H1 (cell line): ENCODE measurements around the gene DENND4A. TPM values are rescaled to one million over a fixed set of nuclear protein-coding genes. Genes with fewer than 3 reads are reported as not detected.

Source experiments
- CTCF ChIA-PET: fragments of 300-600 bp; sonication (Branson Sonifier 250); formaldehyde crosslinking; loops from one replicate; lab custom pipeline; 2021; ENCODE audit not compliant: partially characterized antibody; lab: Charles Lee
- POLR2A ChIA-PET: fragments of 300-600 bp; sonication (Branson Sonifier 250); formaldehyde crosslinking; loops from one replicate; lab custom pipeline; 2021; ENCODE audit warnings: inconsistent platforms; ENCODE audit not compliant: partially characterized antibody; lab: Charles Lee
- DNase-seq, 2 experiments: peaks; one replicate each; pipeline versions ENCODE4 v3.0.0 to v3.0.0-alpha.2; 2010 to 2022; ENCODE audit warnings: low spot score in 2 of 2, low read depth in 1 of 2, mixed read lengths in 1 of 2
- FAIRE-seq: peaks from 2 replicates; lab custom pipeline; 2011; peaks lifted over from hg19 to GRCh38; lab: Jason Lieb, UNC
- H2AFZ ChIP-seq: 2 replicates; pipeline ENCODE4 v1.8.1; 2012; ENCODE audit warnings: low read length, inconsistent platforms
- H2AK5ac ChIP-seq: 2 replicates; pipeline ENCODE4 v1.6.1; 2013; ENCODE audit warnings: low read depth, low read length
- H2BK120ac ChIP-seq: replicated peaks from 2 replicates; pipeline ENCODE3; 2013; ENCODE audit warnings: low read depth, low read length, inconsistent platforms
- H2BK12ac ChIP-seq: 2 replicates; pipeline ENCODE4 v1.6.1; 2013; ENCODE audit warnings: low read depth, low read length
- H2BK15ac ChIP-seq: 2 replicates; pipeline ENCODE4 v1.6.1; 2013; ENCODE audit warnings: low read length
- H2BK20ac ChIP-seq: 2 replicates; pipeline ENCODE4 v1.6.1; 2013; ENCODE audit warnings: low read length
- H2BK5ac ChIP-seq: 2 replicates; pipeline ENCODE4 v1.6.1; 2013; ENCODE audit warnings: low read depth, low read length
- H3K14ac ChIP-seq: 2 replicates; pipeline ENCODE4 v1.6.1; 2013; ENCODE audit warnings: inconsistent platforms; ENCODE audit not compliant: insufficient read length
- H3K18ac ChIP-seq: 2 replicates; pipeline ENCODE4 v1.6.1; 2013; ENCODE audit warnings: low read length; ENCODE audit errors: extremely low read depth
- H3K23ac ChIP-seq: 2 replicates; pipeline ENCODE4 v1.6.1; 2013; ENCODE audit warnings: inconsistent platforms; ENCODE audit not compliant: insufficient read length
- H3K23me2 ChIP-seq: 2 replicates; pipeline ENCODE4 v1.6.1; 2013; ENCODE audit warnings: low read depth, low read length
- H3K27ac ChIP-seq: 2 replicates; pipeline ENCODE4 v1.6.1; 2011; ENCODE audit warnings: low read depth, low read length, inconsistent platforms
- H3K27me3 ChIP-seq, 4 experiments: replicated peaks in 1 of 4; 1 replicate in 1 of 4; 2 replicates in 3 of 4; pipeline versions ENCODE4 v1.6.1 to v1.8.1; 2011 to 2013; ENCODE audit warnings: low read length in 3 of 4, mild to moderate bottlenecking in 3 of 4, inconsistent platforms in 2 of 4, mixed read lengths in 2 of 4, moderate library complexity in 1 of 4; ENCODE audit not compliant: control insufficient read depth in 3 of 4, insufficient read depth in 3 of 4; ENCODE audit errors: extremely low read depth in 1 of 4
- H3K36me3 ChIP-seq, 4 experiments: 2 replicates each; pipeline versions ENCODE4 v1.6.1 to v1.8.1; 2011 to 2013; ENCODE audit warnings: mild to moderate bottlenecking in 4 of 4, low read length in 3 of 4, moderate library complexity in 2 of 4, control low read depth in 1 of 4, inconsistent platforms in 1 of 4; ENCODE audit not compliant: insufficient read depth in 4 of 4, control insufficient read depth in 2 of 4
- H3K4ac ChIP-seq: replicated peaks from 2 replicates; pipeline ENCODE3; 2013; ENCODE audit warnings: low read length, low read depth, mixed read lengths, inconsistent platforms; ENCODE audit not compliant: insufficient read length
- H3K4me1 ChIP-seq, 4 experiments: replicated peaks in 1 of 4; 1 replicate in 1 of 4; 2 replicates in 3 of 4; pipeline versions ENCODE4 v1.6.1 to v1.8.1; 2011 to 2013; ENCODE audit warnings: low read length in 3 of 4, inconsistent platforms in 2 of 4, mixed read lengths in 1 of 4; ENCODE audit not compliant: insufficient read depth in 4 of 4, control insufficient read depth in 3 of 4
- H3K4me2 ChIP-seq, 2 experiments: 2 replicates each; pipeline versions ENCODE4 v1.6.1 to v1.8.1; 2011 to 2013; ENCODE audit warnings: low read depth in 2 of 2, low read length in 2 of 2, control low read depth in 1 of 2, inconsistent platforms in 1 of 2, mild to moderate bottlenecking in 1 of 2; ENCODE audit not compliant: insufficient read depth in 1 of 2
- H3K4me3 ChIP-seq, 4 experiments: fragments of 200-600, 300-600 bp in 1 of 4; sonication (generic), shearing (Covaris generic), sonication (Bioruptor Twin) in 1 of 4; 2 replicates each; pipeline versions ENCODE4 v1.5.1 to v1.8.1; 2011 to 2016; ENCODE audit warnings: low read length in 4 of 4, low read depth in 3 of 4, control low read depth in 2 of 4, inconsistent platforms in 2 of 4, mild to moderate bottlenecking in 2 of 4, mixed read lengths in 1 of 4, moderate library complexity in 1 of 4; ENCODE audit not compliant: insufficient read depth in 2 of 4; ENCODE audit errors: extremely low read depth in 1 of 4
- H3K56ac ChIP-seq: replicated peaks from 2 replicates; pipeline ENCODE3; 2013; ENCODE audit warnings: low read depth, mild to moderate bottlenecking, mixed read lengths, low read length, inconsistent platforms; ENCODE audit not compliant: insufficient read length
- H3K79me1 ChIP-seq: 2 replicates; pipeline ENCODE4 v1.6.1; 2013; ENCODE audit warnings: low read depth, low read length, control low read depth
- H3K79me2 ChIP-seq, 2 experiments: 2 replicates each; pipeline versions ENCODE4 v1.6.1 to v1.8.1; 2012 to 2013; ENCODE audit warnings: low read length in 2 of 2, mild to moderate bottlenecking in 2 of 2, inconsistent platforms in 1 of 2; ENCODE audit not compliant: insufficient read depth in 2 of 2, control insufficient read depth in 1 of 2
- H3K9ac ChIP-seq, 4 experiments: replicated peaks in 1 of 4; 1 replicate in 1 of 4; 2 replicates in 3 of 4; pipeline versions ENCODE4 v1.6.1 to v1.8.1; 2011 to 2013; ENCODE audit warnings: low read depth in 3 of 4, low read length in 3 of 4, control low read depth in 2 of 4, mild to moderate bottlenecking in 2 of 4, moderate library complexity in 2 of 4, inconsistent platforms in 1 of 4; ENCODE audit errors: extremely low read depth in 1 of 4
- H3K9me3 ChIP-seq, 2 experiments: 2 replicates each; pipeline versions ENCODE4 v1.6.1 to v1.8.1; 2012 to 2013; ENCODE audit warnings: mild to moderate bottlenecking in 2 of 2, moderate library complexity in 2 of 2, control low read depth in 1 of 2, inconsistent platforms in 1 of 2, low read depth in 1 of 2, low read length in 1 of 2, mixed read lengths in 1 of 2; ENCODE audit not compliant: insufficient read depth in 2 of 2
- H4K20me1 ChIP-seq, 2 experiments: replicated peaks in 1 of 2; 2 replicates each; pipeline versions ENCODE3 to v1.8.1; 2011 to 2013; ENCODE audit warnings: inconsistent platforms in 2 of 2, low read length in 2 of 2, mild to moderate bottlenecking in 1 of 2; ENCODE audit not compliant: insufficient read depth in 2 of 2, control insufficient read depth in 1 of 2
- H4K5ac ChIP-seq: 2 replicates; pipeline ENCODE4 v1.6.1; 2013; ENCODE audit warnings: low read length, low read depth, mixed read lengths, inconsistent platforms; ENCODE audit not compliant: insufficient read length
- H4K8ac ChIP-seq: 2 replicates; pipeline ENCODE4 v1.8.0; 2013; ENCODE audit warnings: mild to moderate bottlenecking, moderate library complexity, low read length, inconsistent platforms; ENCODE audit not compliant: insufficient read depth; ENCODE audit errors: extremely low read depth
- H4K91ac ChIP-seq: replicated peaks from 2 replicates; pipeline ENCODE3; 2013; ENCODE audit warnings: low read length, mixed read lengths, inconsistent platforms; ENCODE audit not compliant: insufficient read length
- BCL11A ChIP-seq, 2 experiments: IDR thresholded peaks; one replicate each; pipeline ENCODE4 v1.6.1; 2011; ENCODE audit warnings: low read depth in 2 of 2, low read length in 2 of 2, mild to moderate bottlenecking in 2 of 2
- CBX8 ChIP-seq: fragments of 300-800, 300-1000 bp; sonication (generic); IDR thresholded peaks from 2 replicates; pipeline ENCODE4 v1.7.1; 2016; ENCODE audit warnings: low read depth, low read length, borderline replicate concordance
- CREB1 ChIP-seq: IDR thresholded peaks from 2 replicates; pipeline ENCODE4 v1.6.1; 2012; ENCODE audit warnings: inconsistent platforms
- FOSL1 ChIP-seq: IDR thresholded peaks from 2 replicates; pipeline ENCODE4 v1.6.1; 2011; ENCODE audit warnings: mild to moderate bottlenecking, low read depth, low read length, moderate library complexity; ENCODE audit not compliant: insufficient read depth
- RNF2 ChIP-seq: fragments of 200-900, 300-1000 bp; sonication (generic); IDR thresholded peaks from 2 replicates; pipeline ENCODE4 v1.7.1; 2016; ENCODE audit warnings: borderline replicate concordance, low read depth, mild to moderate bottlenecking, antibody characterized with exemption, low read length; ENCODE audit not compliant: poor library complexity, severe bottlenecking; ENCODE audit errors: missing control alignments
- TAF7 ChIP-seq: optimal IDR thresholded peaks from 2 replicates; pipeline ENCODE3; 2011; ENCODE audit warnings: low read depth, mild to moderate bottlenecking, inconsistent platforms, low read length, moderate library complexity, borderline replicate concordance
- TBP ChIP-seq: IDR thresholded peaks from 2 replicates; pipeline ENCODE4 v1.6.1; 2011; ENCODE audit warnings: low read depth, low read length, improper control_type of control experiment
- WGBS, 2 experiments: shearing (Covaris generic) in 1 of 2; methylation state at CpG; one replicate each; pipeline versions ENCODE4 v1.1.6 to v1.1.7; 2013 to 2015; ENCODE audit warnings: low lambda C conversion rate in 2 of 2, mixed read lengths in 2 of 2, inconsistent platforms in 1 of 2, low coverage in 1 of 2, missing lambda C conversion rate in 1 of 2; ENCODE audit not compliant: insufficient replicate concordance in 2 of 2, insufficient coverage in 1 of 2, insufficient read length in 1 of 2; ENCODE audit errors: extremely low coverage in 1 of 2, missing lambda C conversion rate in 1 of 2; 5-methylcytosine and 5-hydroxymethylcytosine counted together
- polyA plus RNA-seq, 7 experiments: library from polyadenylated mRNA; depleted of rRNA in 3 of 7; stranded (reverse) in 5 of 7; unstranded in 2 of 7; fragments of >200 nt in 5 of 7; fragments of 200-250 nt in 2 of 7; gene quantifications; 1 replicate in 5 of 7; 2 replicates in 1 of 7; 4 replicates in 1 of 7; pipeline versions ENCODE4 v1.2.1 to v1.2.3, GENCODE V29; 2011 to 2013; ENCODE audit warnings: missing spikeins in 2 of 7, mixed read lengths in 2 of 7
- total RNA-seq: library from RNA; stranded (reverse); fragmentation: NEBNext Ultra II Directional; extraction: Animal tissue kit (Norgen Biotek cat#: 25700); gene quantifications from 2 replicates; pipeline ENCODE4 v1.2.1, GENCODE V29; 2021

The DENND4A gene
- total and polyA plus RNA-seq, 2 of the 8 experiments (the other 6 are each of a cell fraction or from before 2014, with no cell fraction given): 1.3 to 4.7 TPM

- no peak overlapping the region for H4K91ac ChIP-seq
- H3K27ac ChIP-seq: no peak overlapping the region
- H3K23me2 ChIP-seq: peaks cover 2% of the 10 kb centered on the region
- H3K4me3 ChIP-seq: peak overlapping the region; percentile 59 to 98 (median 80)
- CTCF ChIA-PET: interaction anchor here (1.2 kb wide), 2 partner anchors 11 to 72 kb away, joined by 3 to 4 read pairs; no protein-coding TSS in a partner anchor
- no peaks in the 10 kb centered on the region for H3K79me1 ChIP-seq
- no peak overlapping the region for H2BK5ac ChIP-seq
- no peaks in the 10 kb centered on the region for H3K36me3 ChIP-seq
- H2AK5ac ChIP-seq: no peak overlapping the region
- H3K14ac ChIP-seq: no peak overlapping the region
- H3K56ac ChIP-seq: no peak overlapping the region
- H2BK20ac ChIP-seq: no peak overlapping the region
- no peak overlapping the region for H2BK120ac ChIP-seq
- peak overlapping the region; percentile 66 to 81 for H3K4me2 ChIP-seq
- no peak overlapping the region; a peak in 1 of 7 replicates for H3K9ac ChIP-seq
- 0 out of 2 replicates have a peak overlapping the region, but pooled peaks have one; percentile 10 for H2AFZ ChIP-seq
- no peaks in the 10 kb centered on the region for H4K20me1 ChIP-seq
- H3K27me3 ChIP-seq: no peaks in the 10 kb centered on the region
- H3K23ac ChIP-seq: no peak overlapping the region
- no peak for FAIRE-seq
- no peaks in the 10 kb centered on the region for H3K9me3 ChIP-seq
- no peak for TF ChIP-seq CREB1
- no peak for TF ChIP-seq RNF2
- no peak for TF ChIP-seq BCL11A (IDR thresholded peaks at IDR 0.05; ENCODE audit: low read depth in 2 of 2, low read length in 2 of 2)
- TF ChIP-seq FOSL1: no peak
- no peak for TF ChIP-seq TAF7
- no peak for TF ChIP-seq CBX8
- TF ChIP-seq TBP: no peak
- H4K5ac ChIP-seq: no peak overlapping the region
- H4K8ac ChIP-seq: no peak overlapping the region
- no peak overlapping the region for H3K18ac ChIP-seq
- H3K4me1 ChIP-seq: no peaks in the 10 kb centered on the region; a peak in 2 of 7 replicates
- no peaks in the 10 kb centered on the region for H3K79me2 ChIP-seq
- no peak overlapping the region for H2BK15ac ChIP-seq
- POLR2A ChIA-PET: interaction anchor here (1.0 kb wide), 1 partner anchor 42 kb away, joined by 3 read pairs; no protein-coding TSS in a partner anchor
- no peak for DNase-seq
- no peak overlapping the region for H3K4ac ChIP-seq
- WGBS, 2 experiments: 37% methylated on average over 14 of the region's 14 CpGs; no CpG with 5 or more reads in 1 of the 2 experiments
- H2BK12ac ChIP-seq: no peak overlapping the region
Measured at GRCh38 chr15:65790694-65791334, 1.3 kb downstream of the DENND4A start.
